Measurements from ENCODE around the gene LOC101059915.
"Not testable (repeated sequence)": the region's sequence is repeated elsewhere in the genome, so short reads cannot be mapped to it uniquely, and the experiment has no call there.

LOC101059915 gene

DNA sequence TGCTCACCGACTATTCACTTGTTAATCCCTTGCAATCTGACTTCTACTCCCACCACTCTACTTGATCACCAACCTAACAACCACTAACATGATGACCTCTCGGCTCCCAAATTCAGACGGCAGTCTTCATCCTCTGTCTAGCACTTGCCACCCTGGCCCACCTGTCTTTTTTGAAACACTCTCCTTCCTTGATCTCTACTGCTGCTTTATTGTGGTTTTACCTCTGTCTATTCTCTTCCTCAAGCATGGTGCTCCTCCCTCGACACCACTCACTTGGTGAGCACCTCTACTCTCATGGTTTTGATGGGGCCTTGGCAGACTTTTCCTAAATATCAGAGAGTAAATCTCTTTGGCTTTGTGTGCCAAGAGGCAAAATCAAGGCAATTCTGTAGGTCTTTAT is 27.3 kb upstream of the LOC101059915 start:
- no peak for DNase-seq (ENCODE audit: low spot score in 2 of 2)
- 78 to 96% methylated on average over 4 of the region's 4 CpGs for WGBS, 2 donors
- Histone ChIP-seq H3K4me3 (no peak overlapping the region), H3K27ac (no peak overlapping the region), H3K36me3 (no peaks in the 10 kb centered on the region), H3K9me3 (no peaks in the 10 kb centered on the region), H3K4me1 (no peaks in the 10 kb centered on the region), H3K27me3 (peaks cover 0 to 6% of the 10 kb centered on the region in 2 donors)
- TF ChIP-seq EP300 (IDR thresholded peaks at IDR 0.05) (no peak), POLR2A (IDR thresholded peaks at IDR 0.05) (no peak), CTCF (IDR thresholded peaks at IDR 0.05) (no peak)

DNA sequence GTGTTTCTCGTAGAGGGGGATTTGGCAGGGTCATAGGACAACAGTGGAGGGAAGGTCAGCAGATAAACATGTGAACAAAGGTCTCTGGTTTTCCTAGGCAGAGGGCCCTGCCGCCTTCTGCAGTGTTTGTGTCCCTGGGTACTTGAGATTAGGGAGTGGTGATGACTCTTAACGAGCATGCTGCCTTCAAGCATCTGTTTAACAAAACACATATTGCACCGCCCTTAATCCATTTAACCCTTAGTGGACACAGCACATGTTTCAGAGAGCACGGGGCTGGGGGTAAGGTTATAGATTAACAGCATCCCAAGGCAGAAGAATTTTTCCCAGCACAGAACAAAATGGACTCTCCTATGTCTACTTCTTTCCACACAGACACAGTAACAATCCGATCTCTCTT is 22.9 kb upstream of the LOC101059915 start:
- H3K4me1 ChIP-seq; H3K9me3 ChIP-seq; H3K27ac ChIP-seq; H3K4me3 ChIP-seq; DNase-seq (ENCODE audit: low spot score in 2 of 2); H3K36me3 ChIP-seq; H3K27me3 ChIP-seq: not testable (repeated sequence)
- WGBS, 2 donors, result 52 to 57% methylated on average over 5 to 6 of the region's 6 CpGs

DNA sequence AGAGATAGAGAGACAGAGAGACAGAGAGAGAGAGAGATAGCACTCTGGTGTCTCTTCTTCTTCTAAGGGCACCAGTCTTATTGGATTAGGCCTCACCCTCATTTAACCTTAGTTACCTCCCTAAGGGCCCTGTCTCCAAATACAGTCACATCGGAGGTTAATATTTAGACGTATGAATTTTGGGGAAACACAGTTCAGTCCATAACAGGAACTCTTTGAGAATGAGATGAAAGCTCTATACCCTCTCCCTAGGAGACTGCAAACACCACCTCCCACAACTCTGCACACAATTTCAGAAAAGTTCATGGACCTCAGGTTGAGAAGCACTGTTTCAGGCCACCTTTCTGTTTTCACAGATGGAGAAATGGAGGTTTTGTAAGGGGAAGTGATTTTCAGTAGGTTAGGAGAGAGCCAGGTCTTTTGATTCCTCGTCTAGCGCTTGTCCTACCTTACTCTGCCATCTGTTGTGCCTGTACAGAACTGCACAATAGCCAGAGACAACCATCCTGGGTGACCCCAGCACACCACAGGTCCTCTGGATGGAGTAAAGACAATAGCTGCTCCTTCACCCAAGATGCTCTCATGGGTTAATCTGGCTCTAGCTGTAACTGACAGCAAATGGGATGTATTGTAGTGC is 16.9 kb upstream of the LOC101059915 start:
- Histone ChIP-seq H3K27me3 (no peaks in the 10 kb centered on the region), H3K36me3 (no peaks in the 10 kb centered on the region), H3K4me1 (no peaks in the 10 kb centered on the region), H3K4me3 (no peak overlapping the region), H3K9me3 (no peaks in the 10 kb centered on the region), H3K27ac (no peak overlapping the region)
- TF ChIP-seq POLR2A (IDR thresholded peaks at IDR 0.05) (no peak), CTCF (IDR thresholded peaks at IDR 0.05) (no peak), EP300 (IDR thresholded peaks at IDR 0.05) (no peak)
- no peak for DNase-seq (ENCODE audit: low spot score in 2 of 2)
- WGBS, 2 donors, result 72 to 78% methylated on average over 4 of the region's 4 CpGs

GRCh38 chrX:71652405-71652804 is 14.9 kb upstream of the LOC101059915 start:
- no peaks in the 10 kb centered on the region for H3K27me3 ChIP-seq
- no peak overlapping the region for H3K27ac ChIP-seq
- H3K4me3 ChIP-seq, result no peak overlapping the region
- no peaks in the 10 kb centered on the region for H3K36me3 ChIP-seq
- H3K9me3 ChIP-seq, result no peaks in the 10 kb centered on the region
- DNase-seq (ENCODE audit: low spot score in 2 of 2), result peak in 1 of 2 donors; percentile 63
- TF ChIP-seq POLR2A (IDR thresholded peaks at IDR 0.05), result no peak
- TF ChIP-seq CTCF (IDR thresholded peaks at IDR 0.05), result peak; percentile 28 to 58 (median 46)
- TF ChIP-seq EP300 (IDR thresholded peaks at IDR 0.05), result no peak
- WGBS, 2 donors, result 25 to 31% methylated on average over 2 of the region's 2 CpGs
- no peaks in the 10 kb centered on the region for H3K4me1 ChIP-seq

DNA sequence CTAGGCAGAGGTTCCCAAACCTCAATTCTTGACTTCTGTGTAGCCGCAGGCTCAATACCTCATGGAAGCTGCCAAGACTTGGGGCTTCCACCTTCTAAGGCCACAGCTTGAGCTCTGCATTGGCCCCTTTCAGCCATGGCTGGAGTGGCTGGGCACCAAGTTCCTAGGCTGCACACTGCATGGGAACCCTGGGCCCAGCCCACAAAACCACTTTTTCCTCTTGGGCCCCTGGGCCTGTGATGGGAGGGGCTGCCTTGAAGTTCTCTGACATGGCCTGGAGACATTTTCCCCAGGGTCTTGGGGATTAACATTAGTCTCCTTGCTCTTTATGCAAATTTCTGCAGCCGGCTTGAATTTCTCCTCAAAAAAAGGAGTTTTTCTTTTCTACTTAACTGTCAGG is 14.0 kb upstream of the LOC101059915 start:
- no peaks in the 10 kb centered on the region for H3K4me1 ChIP-seq
- H3K4me3 ChIP-seq, result no peak overlapping the region
- no peaks in the 10 kb centered on the region for H3K9me3 ChIP-seq
- H3K36me3 ChIP-seq, result no peaks in the 10 kb centered on the region
- H3K27me3 ChIP-seq, result no peaks in the 10 kb centered on the region
- no peak overlapping the region for H3K27ac ChIP-seq
- WGBS, 2 donors, result 74 to 80% methylated on average over 2 of the region's 2 CpGs
- TF ChIP-seq POLR2A (IDR thresholded peaks at IDR 0.05) (no peak), EP300 (IDR thresholded peaks at IDR 0.05) (no peak)
- DNase-seq (ENCODE audit: low spot score in 2 of 2), result no peak

GRCh38 chrX:71657267-71657666 is 10.1 kb upstream of the LOC101059915 start:
- H3K36me3 ChIP-seq, result no peaks in the 10 kb centered on the region
- DNase-seq (ENCODE audit: low spot score in 2 of 2), result no peak
- WGBS, 2 donors, result 82 to 84% methylated on average over 4 of the region's 4 CpGs
- H3K27ac ChIP-seq, result no peak overlapping the region
- no peaks in the 10 kb centered on the region for H3K9me3 ChIP-seq
- no peaks in the 10 kb centered on the region for H3K27me3 ChIP-seq
- no peak for TF ChIP-seq EP300 (IDR thresholded peaks at IDR 0.05)
- no peak for TF ChIP-seq POLR2A (IDR thresholded peaks at IDR 0.05)
- TF ChIP-seq CTCF (IDR thresholded peaks at IDR 0.05), result no peak
- H3K4me1 ChIP-seq, result no peaks in the 10 kb centered on the region
- H3K4me3 ChIP-seq, result no peak overlapping the region

Data from tibial nerve (tissue), 4 donors.